GM19023 (cell line): ENCODE results near the gene ANKRD39.
A peak's percentile ranks its signal among the peaks of the same experiment; 100 is the strongest.

Experiments
- ATAC-seq: cut with Tn5 transposase; IDR thresholded peaks from one replicate; pipeline ENCODE4 v1.9.1; 2021; ENCODE audit warnings: mild to moderate bottlenecking, moderate library complexity; ENCODE audit not compliant: unreplicated experiment

Gene ANKRD39

DNA sequence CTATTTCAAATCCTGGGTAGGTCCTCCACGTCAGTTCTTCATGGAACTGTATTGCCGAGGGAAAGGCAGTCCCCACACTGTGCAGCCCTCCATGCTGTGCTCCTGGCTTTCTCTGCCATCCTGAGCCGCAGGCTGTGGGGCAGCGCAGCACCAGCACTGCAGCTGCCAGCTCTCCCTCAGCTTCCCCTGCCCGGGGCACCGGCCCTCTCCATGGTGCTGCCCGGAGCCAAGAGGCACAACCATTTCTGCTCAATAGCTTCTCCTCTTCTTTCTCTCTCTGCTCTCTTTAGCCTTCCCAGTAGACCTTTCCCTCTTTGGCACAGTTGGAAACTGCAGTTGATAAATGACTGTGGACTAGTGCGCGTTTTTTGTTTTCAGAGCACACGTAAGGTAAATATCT is 26.1 kb downstream of the ANKRD39 start:
- ATAC-seq = no peak

DNA sequence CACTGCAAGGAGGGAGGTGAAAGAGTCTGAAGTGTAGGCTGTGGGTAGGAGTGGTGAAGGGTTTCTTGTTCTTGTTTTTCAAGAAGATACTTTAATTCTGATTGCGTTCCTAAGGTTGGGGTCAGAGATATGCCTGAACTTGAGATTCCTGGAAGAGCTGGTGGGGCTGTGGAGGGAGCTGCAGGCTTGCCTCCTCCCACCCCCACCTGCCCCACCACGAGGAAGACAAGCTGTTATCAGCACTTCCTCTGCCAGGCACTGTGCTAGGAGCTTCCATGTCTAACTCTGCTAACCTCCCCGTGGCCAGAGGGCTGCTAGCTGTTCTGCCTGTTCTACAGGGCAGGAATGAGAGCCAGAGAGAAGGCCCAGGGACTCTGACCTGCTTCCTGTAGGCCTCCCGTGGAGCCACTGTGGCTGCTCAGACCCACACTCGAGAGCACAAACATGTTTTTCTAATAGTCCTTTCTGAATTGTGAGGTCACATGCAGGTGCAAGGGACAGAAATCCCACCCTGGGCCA is 27.7 kb downstream of the ANKRD39 start:
- ATAC-seq = no peak

DNA sequence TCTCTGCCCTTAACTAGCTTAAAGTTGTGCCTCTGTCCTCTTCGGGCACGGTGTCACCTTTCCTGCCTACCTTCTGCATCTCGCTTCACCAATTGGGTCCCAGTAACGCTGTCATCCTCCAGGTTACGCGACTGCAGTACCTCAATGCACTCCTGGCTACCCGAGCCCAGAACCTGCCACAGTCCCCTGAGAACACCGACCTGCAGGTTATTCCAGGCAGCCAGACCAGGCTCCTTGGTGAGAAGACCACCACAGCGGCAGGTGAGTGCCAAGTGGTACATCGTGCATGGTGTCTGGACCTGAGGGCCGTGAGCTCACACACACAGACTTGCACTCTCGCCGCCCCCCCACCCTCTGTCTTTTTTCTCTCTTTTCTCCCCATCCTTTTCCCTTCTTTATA is 28.9 kb downstream of the ANKRD39 start:
- ATAC-seq = no peak

DNA sequence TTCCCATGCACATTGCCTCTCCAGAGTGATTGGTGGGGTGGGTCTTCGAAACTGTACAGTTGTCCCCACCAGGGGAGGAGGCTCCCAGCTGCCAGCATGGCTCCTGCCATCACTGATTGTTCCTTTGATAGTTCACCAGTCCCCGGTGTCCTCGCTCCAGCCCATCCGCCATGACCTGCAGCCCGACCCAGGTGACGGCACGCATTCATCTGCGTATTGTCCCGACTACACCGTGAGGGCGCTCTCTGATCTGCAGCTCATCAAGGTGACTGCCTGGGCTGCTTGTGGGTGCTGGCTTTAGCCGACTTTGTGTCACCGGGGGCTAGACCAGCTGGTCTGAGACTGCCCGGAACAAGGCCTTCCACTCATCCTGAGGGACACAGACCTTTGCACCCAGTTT is 29.4 kb downstream of the ANKRD39 start:
- ATAC-seq = no peak

DNA sequence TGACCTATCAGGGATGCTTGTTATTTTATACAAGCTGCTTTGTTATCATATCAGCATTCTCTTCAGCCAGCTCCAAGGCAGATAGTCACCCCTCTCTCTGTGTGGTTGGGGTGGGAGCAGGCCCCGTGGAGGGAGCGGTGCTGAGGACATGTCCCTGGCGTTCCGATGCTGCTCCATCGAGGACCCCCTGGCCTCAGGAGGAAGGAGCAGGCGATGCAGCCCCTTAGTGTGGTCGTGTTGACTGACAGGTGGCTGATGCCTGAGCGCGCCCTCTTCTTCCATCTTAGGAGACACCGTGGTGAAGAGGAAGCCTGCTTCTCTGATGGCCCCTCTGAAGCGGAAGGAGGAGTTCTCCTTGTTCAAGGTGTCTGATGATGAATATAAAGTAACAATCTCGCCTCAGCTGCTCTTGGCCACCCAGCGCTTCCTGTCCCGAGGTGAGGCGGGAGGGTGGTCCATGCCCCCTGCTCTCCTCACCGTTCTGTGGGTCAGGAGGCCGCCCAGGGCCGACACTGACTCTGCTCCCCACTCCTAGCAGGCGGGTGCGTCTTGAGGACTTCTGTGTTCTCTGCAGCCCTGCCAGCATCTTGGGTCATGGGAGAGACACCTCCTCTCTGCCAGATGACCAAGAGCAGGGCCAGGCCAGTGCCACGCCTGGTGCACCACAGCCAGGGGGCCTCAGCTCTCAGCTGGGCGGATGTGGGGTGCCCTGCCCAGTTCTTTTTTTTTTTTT is 31.1 kb downstream of the ANKRD39 start:
- ATAC-seq = no peak

DNA sequence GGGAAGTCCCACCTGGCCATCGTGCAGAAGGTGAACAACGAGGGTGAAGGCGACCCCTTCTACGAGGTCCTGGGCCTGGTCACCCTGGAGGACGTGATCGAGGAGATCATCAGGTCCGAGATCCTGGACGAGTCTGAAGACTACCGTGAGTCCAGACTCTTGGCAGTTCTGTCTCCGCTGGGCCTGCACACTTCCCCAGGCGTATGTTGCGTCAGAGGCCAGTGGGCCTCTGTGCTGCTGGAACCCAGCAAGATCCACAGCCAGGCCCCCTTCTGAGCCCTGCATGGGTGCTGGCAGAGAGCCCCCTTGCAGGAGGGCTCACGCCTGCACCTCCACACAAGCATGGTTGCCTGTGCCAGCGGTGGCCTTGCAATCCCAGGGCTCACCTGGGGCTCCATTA is 32.8 kb downstream of the ANKRD39 start:
- ATAC-seq = no peak

DNA sequence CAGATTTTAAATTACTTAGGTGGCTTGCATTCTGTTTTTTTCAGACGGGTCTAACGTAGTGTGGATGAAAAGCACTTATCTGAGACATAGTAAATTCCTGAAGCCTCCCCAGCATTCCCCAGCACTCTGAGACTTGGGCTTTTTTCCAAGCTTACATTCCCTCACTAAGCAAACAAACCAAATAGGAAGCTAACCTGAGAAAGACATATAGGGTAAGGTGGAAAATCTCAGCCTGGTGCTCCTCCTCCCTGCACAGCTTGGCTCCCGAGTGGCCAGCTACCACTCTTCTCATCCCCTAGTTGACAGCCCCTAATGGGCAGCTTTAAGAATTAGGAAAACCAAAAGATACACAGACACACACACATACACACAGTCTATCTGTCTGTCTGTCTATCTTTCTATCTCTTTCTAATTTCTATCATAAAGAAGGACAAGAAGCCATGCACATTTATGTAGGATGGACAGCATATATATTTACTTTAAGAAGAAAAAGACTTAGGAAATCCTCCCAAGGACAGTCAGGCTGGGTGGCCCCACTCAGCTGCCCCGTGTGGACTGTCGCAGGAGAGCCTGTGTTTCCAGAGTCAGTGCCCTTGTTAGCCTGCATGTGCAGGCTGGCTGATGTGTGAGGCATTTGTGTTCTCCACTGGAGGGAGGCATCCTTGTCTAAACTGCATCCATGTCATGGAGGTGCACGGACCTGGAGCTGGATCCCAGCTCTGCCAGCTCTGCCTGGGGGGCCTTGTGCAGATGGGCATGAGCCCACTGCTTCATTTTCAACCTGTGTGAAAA is 33.5 kb downstream of the ANKRD39 start:
- no peak for ATAC-seq

DNA sequence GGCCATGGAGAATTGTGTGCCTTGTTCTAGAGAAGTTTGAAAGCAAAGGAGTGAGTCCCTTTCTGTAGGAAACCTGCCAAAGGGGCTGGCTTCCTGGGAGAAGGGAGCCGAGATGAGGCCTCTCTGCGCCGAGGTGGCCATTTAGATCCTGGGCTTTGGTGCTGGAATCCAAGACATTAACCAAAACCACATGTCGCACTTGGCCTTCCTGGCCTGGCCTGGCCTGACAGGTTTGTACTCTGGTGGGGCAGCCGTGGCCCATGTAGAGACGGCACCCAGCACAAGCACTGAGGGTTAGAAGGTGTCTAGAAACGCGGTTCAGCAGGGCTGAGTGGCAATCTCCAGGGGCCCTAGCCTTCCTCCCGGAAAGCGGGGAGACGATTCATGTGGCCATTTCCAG is 34.6 kb downstream of the ANKRD39 start:
- no peak for ATAC-seq

DNA sequence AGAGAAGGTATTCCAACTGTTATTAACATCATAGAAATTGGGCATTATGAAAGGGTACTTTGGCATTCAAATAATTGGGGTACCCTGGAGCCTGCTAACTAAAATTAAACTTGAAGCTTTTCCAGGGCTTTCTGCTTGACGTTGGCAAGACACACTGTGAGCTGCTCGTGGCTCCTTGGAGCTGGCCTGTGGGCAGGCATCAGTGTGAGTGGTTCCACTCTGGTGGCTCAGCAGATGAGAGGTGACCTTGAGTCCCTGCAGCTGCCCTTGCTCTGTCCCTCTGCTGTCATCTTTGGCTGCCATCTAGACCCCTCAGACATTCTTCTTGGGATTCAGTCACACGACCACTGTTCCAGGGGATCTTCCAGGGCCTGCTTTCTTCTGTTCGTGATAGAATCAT is 35.0 kb downstream of the ANKRD39 start:
- no peak for ATAC-seq

DNA sequence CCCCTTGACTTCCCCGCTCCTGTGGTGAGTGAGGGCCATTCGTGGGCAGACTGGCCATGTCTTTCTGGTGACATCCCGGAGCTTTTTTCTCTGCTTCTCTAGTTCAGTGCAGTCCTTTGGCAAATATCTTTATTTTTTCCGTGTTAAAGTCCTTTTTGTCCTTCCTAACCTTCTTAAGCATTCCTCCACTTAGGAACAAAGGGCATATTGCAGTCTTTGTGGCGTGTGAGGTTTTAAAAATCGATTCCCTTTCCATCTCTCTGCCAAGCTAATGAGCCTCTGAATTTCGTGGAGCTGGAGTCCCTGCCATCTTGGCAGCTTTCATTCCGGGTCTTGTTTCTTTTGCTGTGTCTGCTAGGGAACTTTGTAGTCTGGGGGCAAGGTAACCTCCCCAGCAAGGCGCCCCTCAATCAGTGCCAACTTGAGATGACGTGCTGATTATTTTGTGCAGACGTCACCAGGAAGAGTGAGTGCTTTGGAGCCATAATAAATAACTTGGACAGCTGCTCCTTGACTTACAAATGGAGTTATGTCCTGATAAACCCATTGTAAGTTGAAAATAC is 36.6 kb downstream of the ANKRD39 start:
- ATAC-seq = no peak

DNA sequence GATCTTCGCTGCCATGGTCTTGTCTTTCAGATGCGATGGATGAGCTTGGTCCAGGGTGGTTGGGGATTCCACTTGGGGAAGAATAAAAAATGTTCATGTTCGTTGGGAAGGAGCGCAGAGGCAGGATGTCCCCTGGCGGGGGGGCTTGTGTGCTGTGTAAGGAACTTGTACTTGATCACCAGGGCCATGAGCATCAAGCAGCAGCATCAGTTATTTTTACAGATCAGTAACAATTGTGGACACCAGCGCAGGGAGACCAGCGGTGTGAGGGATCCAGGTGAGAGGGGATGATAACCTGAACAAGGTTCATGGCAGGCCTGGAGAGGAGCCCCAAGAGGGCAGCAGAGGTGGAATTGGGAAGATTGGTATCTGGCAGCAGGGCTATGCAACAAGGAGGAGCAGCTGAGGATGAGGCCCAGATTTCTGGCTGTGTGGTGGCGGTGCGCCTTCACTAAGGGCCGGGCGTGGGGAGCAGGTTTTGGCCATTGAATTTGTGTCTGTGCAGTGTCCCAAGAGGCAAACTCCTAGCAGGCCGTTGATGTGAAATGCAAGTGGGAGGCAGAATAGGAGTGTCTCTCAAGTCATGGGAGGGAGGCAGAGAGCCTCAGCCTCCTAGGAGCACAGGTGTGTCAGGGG is 37.8 kb downstream of the ANKRD39 start:
- no peak for ATAC-seq

DNA sequence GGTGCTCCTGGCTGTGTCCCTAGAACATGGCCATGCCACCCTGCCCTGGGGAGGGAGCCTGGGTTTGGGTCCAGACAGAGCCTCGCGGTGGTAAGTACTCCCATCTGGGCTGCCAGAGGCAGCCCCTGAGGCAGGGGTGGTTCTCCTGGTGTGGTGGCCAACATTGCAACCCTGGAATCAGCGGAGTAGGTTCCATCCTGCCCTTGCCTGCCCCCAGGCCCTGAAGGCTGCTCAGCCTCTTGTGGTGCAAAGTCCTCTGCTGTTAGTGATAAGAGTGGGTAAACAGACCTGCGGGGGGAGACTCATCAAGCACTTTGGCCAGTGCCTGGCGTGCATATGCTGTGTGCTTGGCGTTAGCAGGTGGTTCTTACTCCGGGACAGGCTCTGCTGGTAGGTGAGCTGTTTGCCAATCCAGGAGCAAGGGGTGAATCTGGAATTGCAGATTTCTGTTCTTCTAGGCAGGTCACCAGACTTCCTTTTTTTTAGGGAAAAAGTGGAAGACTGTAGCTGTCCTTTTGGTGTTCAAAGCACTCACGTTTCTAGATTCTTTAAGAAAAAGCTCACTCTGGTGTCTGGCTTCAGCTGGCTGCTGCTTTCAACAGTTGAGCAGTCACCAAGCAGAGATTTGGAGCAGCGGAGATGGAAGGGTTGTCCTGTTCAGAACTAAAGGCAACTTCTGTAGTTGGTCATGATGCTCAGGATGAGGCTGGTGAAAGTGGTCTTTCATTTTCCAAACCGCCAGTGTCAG is 38.5 kb downstream of the ANKRD39 start:
- no peak for ATAC-seq

DNA sequence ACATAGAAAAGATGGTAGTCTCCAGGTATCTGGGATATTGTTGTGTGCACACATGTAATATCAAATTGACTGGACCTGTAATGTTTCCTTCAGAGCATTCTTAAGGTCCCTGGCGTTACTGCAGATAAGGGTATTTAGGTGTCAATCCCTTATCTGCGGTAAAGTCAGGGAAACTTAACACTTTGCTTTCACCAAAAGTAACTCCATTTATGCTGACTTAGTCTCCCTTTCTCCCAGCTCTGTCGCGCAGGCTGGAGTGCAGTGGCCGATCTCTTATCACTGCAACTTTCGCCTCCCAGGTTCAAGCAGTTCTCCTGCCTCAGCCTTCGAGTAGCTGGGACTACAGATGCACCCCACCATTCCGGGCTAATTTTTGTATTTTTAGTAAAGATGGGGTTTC is 39.9 kb downstream of the ANKRD39 start:
- no peak for ATAC-seq

DNA sequence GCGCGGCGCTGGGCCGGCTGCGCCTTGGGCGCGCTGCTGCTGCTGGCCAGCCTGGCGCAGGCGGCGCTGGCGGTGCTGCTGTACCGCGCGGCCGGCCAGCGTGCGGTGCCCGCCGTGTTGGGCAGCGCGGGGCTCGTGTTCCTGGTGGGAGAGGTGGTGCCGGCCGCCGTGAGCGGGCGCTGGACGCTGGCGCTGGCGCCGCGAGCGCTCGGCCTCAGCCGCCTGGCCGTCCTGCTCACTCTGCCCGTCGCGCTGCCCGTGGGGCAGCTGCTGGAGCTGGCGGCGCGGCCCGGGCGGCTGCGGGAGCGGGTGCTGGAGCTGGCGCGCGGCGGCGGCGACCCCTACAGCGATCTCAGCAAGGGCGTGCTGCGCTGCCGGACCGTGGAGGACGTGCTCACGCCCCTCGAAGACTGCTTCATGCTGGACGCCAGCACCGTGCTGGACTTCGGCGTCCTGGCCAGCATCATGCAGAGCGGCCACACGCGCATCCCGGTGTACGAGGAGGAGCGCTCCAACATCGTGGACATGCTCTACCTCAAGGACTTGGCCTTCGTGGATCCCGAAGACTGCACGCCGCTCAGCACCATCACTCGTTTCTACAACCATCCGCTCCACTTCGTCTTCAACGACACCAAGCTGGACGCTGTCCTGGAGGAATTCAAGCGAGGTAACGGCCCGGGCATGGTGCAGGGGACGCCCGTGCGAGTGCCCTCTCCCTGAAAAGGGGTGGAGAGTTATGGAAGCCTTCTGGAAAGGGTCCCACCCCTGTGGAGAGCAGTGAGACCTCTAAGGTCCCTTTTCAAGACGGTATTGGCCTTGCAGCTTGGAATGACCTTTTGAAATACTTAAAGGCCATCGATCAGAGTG is 40.7 kb downstream of the ANKRD39 start:
- ATAC-seq = no peak

DNA sequence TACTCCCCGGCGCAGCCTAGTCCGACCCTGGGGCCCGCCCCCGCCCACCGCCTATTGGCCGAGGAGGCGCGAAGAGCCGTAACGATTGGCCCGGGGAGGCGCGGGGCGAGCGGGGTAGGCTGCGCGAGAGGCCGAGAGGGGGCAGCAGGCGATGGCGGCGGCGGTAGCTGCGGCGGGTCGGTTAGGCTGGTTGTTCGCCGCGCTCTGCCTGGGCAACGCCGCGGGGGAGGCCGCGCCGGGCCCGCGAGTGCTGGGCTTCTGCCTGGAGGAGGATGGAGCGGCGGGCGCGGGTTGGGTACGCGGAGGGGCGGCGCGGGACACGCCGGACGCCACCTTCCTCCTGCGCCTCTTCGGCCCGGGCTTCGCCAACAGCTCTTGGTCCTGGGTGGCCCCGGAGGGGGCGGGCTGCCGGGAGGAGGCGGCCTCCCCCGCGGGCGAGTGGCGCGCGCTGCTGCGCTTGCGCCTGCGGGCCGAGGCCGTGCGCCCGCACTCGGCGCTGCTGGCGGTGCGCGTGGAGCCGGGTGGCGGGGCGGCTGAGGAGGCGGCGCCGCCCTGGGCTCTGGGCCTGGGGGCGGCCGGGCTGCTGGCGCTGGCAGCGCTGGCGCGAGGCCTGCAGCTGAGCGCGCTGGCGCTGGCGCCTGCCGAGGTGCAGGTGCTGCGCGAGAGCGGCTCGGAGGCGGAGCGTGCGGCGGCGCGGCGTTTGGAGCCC is 41.5 kb downstream of the ANKRD39 start, which contains the start of gene CNNM3:
Gene CNNM3, plus strand, starts transcription at position 142 of the 709 bp plus-strand sequence. Its CDS starts 10 bp downstream, at position 152.
- peak; percentile 92 for ATAC-seq

DNA sequence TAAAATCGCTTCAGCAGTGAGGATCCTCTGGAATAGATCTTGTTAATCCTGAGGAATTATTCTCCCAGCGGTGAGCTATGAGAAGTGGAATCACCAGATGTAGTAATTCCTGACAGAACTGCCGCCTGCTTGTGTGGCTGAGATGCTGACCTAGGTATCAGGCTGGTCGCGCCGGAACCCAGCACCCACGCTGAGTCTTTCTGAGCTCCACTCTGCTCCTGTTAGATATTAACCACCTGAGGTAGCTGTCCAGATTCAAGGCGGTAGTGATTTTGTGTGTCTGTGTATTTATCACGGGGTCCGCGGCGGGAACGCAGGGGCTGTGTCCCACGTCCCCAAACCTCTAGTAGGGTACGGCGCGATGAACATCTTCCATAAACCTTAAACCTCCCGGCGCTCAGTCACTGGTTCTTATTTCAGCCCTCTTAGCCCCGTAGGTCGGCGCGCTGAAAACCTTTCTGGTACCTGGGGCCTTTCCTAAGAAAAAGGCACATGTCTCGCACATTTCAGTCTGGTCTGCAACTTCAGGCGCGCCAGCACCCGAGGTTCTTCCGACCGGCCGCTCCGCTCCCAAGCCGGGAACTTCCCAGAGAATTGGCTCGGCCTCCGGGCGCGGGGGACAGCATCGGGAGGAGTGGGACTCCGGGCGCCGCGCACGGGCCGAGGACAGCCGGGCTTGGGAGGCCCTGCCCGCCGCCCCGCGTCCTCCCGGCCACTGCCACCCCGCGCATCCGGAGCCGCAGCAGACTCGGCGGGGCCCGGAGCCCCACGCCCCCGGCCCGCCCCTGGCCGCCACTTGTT is 42.3 kb downstream of the ANKRD39 start:
- peak; percentile 11 for ATAC-seq

DNA sequence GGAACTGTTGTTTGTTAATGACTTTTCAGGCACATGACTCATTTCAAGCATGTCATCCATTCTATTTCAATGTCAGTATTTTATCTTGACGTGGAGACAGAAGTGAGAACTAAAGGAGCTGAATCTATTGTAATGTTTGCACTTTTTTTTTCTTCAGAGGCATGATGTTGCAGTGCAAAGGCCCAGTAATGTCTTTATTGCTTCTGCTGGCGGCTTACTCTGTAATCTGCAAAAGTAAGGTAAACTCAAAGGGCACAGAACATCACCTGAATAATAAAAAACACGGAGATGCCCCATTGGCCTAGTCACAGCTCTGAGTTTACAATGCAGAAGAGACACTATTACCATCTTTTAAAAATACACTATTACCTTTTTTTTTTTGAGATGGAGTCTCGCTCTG is 44.2 kb downstream of the ANKRD39 start:
- ATAC-seq = no peak

DNA sequence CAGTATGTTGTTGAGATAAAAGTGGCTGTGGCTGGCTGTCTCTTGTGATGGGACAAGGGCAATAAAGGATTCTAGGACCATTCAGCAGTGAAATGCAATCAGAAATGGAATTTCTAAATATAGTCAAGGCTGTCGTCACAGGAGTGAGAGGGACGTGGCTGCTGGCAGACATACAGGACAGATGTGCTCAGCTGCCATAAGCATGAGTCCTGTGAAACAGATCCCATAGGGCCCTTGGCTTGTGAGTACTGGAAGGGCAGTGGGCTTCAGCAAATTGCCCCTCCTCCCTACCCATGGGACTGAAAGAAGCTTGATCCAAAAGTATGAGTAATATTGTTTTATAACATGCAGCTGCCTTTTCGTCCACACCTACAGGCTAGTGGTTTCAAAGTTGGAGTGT is 45.9 kb downstream of the ANKRD39 start:
- ATAC-seq = no peak
